Stimulated activated CD8-positive, alpha-beta memory T cell treated with anti-CD3 and anti-CD28 coated beads, Interleukin-15, amount 100 ng/mL, for 24 hours (primary cell): ENCODE measurements around the gene SLC7A5.
"Not testable (repeated sequence)": the region's sequence is repeated elsewhere in the genome, so short reads cannot be mapped to it uniquely, and the experiment has no call there.

Experiments used
- DNase-seq: peaks from one replicate; pipeline ENCODE4 v3.0.0-alpha.2; 2020; ENCODE audit warnings: low read depth

The SLC7A5 gene

DNA sequence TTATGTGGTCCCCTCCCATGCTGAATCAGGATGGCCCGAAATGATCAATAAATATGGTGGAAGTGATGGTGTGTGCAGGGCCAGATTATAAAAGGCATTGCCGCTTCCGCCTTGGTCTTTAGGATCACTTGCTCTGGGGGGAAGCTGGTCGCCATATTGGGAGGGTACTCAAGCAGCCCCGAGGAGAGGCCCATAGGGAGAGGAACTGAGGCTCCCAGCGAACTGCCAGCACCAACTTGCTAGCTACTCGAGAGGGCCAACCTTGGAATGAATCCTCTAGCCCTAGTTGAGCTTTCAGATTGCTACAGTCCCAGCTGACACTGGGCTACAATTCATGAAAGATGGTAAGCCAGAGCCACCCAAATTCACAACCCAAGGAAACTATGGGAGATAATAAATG lies 19.0 kb upstream of the SLC7A5 start:
- not testable (repeated sequence) for DNase-seq

GRCh38 chr16:87887931-87888330 lies 18.6 kb upstream of the SLC7A5 start:
- DNase-seq, result not testable (repeated sequence)

DNA sequence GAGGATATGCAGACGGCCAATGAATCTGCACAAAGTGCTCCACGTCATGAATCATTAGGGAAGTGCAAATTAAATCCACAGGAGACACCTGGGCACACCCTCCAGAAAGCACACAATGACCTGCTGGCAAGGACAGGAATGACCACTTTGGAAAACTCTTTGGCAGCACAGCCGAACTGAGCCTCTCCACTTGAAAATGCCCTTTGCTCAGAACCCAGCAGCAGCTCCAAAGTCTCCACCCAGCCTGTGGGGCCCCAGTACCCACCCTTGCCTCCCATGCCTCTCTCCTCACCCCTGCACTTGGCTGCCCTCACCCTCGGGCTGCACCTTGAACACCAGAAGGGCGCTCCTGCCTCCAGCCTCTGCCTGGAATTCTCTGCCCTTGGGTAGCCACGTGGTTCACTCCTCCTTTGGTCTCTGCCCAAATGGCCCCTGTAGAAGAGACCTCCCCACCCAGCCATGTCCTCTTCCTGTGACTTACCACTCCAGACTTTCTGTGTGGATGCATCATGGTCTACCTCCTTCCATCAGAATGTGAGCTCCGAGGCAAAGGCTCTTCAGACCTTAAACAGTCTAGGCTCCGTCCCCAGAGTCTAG lies 16.2 kb upstream of the SLC7A5 start:
- not testable (repeated sequence) for DNase-seq

DNA sequence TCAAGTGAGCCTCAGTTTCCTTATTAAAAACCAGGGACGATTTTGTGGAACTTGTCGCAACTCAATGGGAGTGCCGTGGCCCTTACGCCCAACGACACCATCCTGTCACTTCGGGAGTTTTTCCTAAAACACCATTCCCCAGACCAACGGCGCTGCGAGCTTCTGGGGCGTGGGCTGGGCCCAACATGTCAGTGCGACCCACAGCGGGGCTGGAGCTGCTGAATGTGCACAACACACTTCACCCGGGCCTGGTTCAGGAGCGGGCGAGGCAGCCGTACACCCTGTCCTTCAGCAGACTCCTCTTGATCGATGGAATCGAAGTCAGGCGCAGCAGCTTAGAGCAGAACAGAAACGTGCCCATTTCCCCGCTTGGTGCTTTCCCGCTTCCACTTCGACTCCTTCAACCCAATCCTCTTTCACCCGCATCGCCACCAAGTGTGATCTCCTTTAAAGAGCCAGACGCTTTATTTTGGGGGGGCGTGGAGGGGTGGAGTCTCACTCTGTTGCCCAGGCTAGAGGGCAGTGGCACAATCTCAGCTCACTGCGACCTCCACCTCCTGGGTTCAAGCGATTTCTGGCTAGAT lies 13.2 kb upstream of the SLC7A5 start:
- no peak for DNase-seq

DNA sequence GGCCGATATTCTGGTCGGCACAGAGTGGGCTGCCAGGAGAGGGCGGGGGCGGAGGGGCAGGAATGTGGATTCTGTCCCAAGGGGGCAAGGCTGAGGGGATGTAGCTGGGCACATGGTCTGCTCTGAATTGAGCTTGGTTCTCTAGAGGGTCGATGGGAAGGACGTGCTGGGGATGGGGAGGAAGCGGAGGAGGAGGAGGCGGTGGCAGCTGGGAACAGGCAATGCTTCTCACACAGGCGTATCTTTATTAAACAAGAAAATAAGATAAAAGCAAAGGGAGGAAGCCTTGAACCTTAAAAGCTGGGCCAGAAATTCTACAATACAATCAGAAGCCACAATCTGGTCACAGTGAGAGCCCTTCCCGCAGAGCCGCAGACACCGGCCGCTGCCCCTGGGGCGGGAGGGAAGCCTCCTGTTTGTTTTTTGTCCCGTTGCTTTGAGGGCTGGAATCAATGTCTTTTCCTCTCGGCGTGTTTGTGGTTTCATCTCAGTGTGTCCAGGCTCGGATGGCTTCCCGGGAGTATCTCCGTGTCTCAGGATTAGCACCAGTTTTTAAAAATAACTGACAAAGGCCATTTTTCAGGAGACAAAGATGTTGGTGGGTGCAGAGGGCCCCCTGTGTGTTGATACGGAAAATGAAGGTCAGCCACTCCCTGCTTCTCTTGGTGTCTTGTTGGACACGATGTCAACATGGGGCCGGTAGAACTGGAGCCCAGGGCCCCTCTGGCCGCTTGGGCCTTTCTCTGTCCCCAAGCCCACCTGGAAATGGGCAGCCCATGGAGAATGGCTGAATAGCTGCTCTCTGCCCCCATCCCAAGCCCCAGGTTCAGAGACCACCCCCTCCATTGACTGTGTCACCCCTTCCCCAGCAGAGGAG lies 12.3 kb upstream of the SLC7A5 start:
- DNase-seq, result no peak

GRCh38 chr16:87880117-87880696 lies 10.9 kb upstream of the SLC7A5 start:
- DNase-seq, result no peak

DNA sequence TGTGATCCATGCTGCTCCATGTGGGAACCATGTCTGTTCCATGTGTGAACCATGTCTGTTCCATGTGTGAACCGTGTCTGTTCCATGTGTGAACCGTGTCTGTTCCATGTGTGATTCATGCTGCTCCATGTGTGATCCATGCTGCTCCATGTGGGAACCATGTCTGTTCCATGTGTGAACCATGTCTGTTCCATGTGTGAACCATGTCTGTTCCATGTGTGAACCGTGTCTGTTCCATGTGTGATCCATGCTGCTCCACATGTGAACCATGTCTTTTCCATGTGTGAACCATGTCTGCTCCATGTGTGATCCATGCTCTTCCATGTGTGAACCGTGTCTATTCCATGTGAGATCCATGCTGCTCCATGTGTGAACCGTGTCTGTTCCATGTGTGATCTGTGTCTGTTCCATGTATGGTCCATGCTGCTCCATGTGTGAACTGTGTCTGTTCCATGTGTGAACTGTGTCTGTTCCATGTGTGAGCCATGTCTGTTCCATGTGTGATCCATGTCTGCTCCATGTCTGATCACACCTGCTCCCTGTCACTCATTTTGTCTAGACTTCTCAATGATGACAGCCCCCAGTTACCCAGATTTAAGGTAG lies 10.2 kb upstream of the SLC7A5 start:
- DNase-seq, result not testable (repeated sequence)

GRCh38 chr16:87878704-87879103 lies 9.4 kb upstream of the SLC7A5 start:
- DNase-seq, result no peak

DNA sequence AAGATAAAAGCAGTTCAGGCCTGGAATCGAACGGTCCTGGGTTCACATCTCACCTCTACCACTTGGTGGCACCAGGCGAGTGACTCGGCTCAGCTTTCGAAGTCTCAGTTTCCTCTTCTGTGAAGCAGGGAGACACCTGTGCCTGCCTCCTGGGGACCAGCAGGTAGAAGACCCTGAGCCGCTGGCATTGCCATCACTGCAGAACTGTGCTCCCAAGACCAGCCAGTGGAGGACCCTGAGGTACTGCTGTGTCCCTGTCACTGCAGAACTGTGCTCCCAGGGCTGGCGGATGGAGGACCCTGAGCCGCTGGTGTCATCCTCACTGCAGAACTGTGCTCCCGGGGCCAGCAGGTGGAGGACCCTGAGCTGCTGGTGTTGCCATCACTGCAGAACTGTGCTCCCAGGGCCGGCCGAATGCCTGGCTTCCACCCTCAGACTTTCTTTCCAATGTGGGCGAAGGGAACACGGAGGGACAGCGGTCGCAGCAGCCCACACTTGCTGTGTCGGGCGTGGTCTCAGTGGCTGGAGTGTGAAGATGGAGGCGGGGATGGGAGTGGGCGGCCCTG lies 8.7 kb upstream of the SLC7A5 start:
- no peak for DNase-seq

DNA sequence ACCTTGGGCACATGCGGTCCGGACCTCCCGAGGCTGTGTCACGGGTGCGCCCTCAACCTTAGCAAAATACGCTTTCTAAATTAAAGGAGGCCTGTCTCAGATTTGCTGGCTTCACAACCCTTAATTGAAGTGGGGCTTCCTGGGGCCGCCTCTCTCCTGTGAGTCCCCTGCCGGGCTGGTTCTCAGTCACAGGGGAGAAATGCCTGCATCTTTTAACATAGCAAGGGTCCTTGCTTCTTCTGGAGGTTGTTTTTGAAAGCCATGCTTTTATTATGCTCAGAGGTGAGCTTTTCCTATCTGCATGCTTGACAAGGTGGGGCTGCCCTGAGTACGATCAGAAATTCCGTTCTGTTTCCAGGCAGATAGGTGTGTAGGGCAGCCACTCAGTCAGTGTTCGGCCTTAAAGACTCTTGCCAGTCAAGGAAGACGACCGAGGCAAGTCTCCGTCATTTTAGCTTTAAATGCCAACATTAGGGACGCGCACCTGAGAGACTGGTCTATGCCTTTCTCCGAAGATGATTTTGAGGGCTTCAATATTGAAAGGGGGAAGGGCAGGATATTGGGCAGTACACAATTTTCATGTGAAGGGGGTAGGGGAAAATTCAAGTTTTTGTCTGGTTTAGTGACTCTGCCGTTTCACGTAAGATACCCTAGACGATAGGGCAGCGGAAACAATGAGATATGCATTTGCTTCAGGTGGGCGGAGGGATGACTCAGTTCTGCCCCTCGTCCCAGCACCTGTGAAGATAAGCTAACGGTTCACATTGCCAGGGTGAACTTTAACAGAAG lies 5.5 kb upstream of the SLC7A5 start:
- DNase-seq, result no peak

DNA sequence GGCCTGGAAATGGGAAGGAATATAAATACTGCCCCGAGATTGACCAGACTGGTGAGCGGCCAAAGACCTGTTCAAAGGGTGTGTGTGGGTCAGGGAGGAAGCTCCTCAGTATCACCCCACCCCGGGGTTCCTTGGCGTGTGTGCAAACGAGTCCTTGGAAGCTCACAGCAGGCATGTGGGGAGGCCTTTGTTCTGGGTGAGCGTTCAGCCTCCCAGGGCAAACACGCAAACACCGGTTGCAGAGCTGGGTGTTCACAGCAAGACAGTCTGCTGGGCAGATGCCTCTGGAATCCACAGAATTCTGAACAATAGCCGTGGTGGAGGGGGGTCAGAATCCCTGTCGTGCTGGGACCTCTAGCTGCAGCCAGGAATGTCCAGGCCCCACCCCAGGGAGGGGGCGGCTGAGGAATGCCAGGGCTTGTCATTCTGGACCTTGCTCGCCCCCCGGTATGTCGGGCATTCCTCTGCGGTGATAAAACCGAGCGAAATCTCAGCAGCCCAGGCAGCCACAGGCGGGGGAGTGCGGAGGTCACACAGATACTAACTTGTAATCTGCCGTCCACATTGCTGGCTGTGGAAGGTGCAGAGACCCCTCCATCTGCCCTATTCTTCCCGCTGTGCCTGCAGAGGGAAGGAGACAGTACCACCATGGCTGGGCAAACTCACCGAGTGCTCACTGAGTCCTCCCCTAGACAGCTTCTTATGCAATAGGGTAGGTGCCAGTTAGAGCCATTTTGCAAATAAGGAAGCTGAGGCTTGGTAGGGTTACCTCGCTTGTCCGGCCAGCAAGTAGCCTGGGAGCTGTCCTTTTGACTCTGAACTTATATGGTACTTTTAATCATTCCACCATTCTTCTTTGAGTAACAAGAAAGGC lies 1.3 kb upstream of the SLC7A5 start:
- DNase-seq, result not testable (repeated sequence)

DNA sequence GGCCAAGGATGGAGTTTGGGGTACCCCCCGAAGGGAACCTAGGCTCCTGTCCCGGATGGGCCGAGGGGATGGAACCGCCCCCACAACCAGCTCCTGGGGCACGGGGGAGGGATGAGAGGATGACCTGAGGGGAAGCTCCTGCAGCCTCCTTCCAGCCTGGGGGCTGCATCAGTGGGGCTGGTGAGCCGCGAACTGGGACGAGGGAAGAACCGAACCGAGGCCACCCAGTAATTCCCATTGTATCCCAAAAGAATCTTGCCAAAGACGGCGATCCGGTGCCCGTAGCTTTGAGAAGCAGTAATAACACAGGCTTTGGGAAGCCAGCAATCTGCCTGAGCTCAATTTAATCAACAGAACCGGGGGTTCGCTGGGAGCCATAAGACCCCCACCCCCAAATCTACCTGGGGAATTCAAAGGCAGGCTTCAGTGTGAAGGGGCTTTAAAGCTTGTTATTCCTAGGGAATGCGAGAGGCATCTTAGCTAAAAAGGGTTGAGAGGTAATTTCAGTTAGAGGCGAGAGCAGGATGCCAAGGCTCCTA lies 641 bp upstream of the SLC7A5 start:
- not testable (repeated sequence) for DNase-seq

DNA sequence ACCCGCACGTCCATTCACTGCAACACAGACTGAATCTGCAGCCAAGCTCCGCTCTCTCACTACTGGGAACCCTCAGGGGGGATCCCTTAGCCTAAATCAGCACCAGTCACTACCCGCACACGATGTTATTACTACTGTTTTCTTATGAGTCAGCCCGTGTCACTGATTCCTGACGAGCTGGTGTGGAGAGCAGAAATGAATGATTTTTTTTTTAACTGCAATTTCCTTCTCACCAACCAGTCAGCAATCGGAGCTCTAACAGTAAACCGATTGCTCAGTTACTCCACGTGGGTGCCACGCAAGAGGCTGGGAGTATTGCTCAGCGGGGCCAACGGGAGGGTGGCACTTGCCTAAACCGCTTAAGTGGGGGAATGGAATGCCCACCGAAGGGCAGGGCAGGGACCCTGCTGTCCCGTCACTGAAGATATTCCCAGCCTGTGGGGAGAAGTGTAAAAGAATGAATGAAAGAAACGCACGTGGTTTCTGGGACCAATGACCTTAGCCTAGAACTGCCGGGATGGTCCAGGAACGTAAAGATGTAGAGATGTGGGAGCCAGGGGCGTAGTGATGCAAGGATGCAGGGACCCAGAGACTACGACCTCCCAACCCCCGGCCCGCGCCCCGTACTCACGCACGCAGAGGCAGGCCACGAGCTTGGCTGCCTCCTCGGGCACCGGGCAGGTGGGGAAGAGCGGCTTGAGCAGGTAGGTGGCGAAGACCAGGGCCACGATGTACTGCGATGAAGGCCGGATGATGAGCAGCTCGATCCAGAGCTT lies 865 bp downstream of the SLC7A5 start:
- DNase-seq, result not testable (repeated sequence)

DNA sequence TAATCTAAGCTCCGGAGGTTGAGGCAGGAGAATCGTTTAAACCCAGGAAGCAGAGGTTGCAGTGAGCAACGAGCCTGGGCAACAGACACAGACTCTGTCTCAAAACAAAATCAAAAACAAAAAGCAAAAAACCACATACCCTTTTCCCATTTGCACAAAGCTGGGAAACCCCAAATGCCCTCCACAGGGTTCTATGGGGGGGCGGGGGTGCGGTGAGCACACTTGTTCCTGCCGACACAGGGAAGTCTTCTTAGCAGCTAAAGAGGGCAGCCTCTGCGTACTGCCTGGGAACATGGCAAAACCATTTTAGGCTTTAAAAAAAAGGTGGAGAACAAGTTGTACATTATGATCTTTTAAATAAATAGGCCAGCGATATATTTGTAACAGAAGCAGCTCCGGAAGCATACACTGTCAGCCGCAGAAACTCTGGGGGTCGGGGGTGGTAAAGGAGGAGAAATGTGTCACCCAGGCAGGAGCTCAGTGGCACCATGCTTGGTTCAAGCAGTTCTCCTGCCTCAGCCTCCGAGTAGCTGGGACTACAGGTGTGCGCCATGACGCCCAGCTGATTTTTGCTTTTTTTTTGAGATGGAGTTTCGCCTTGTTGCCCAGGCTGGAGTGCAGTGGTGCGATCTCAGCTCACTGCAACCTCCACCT lies 3.3 kb downstream of the SLC7A5 start:
- DNase-seq, result not testable (repeated sequence)

- DNase-seq, result no peak
These were observed 4.8 kb downstream of the SLC7A5 start for GRCh38 chr16:87864331-87864989.

GRCh38 chr16:87863327-87863635 lies 6.0 kb downstream of the SLC7A5 start:
- not testable (repeated sequence) for DNase-seq

- DNase-seq, result not testable (repeated sequence)
These were observed 6.5 kb downstream of the SLC7A5 start for GRCh38 chr16:87862597-87863326.
